ENCODE measurements around the gene CDK6.

- TF ChIP-seq CTCF (IDR thresholded peaks at IDR 0.05) (peak; percentile 11 to 33 (median 13)), POLR2AphosphoS5 (IDR thresholded peaks at IDR 0.05) (peak; percentile 86 to 90)
Measured at GRCh38 chr7:92833766-92834506, 2.4 kb downstream of the CDK6 start.
